ENCODE data around the gene CEBPZ.

Gene CEBPZ

DNA sequence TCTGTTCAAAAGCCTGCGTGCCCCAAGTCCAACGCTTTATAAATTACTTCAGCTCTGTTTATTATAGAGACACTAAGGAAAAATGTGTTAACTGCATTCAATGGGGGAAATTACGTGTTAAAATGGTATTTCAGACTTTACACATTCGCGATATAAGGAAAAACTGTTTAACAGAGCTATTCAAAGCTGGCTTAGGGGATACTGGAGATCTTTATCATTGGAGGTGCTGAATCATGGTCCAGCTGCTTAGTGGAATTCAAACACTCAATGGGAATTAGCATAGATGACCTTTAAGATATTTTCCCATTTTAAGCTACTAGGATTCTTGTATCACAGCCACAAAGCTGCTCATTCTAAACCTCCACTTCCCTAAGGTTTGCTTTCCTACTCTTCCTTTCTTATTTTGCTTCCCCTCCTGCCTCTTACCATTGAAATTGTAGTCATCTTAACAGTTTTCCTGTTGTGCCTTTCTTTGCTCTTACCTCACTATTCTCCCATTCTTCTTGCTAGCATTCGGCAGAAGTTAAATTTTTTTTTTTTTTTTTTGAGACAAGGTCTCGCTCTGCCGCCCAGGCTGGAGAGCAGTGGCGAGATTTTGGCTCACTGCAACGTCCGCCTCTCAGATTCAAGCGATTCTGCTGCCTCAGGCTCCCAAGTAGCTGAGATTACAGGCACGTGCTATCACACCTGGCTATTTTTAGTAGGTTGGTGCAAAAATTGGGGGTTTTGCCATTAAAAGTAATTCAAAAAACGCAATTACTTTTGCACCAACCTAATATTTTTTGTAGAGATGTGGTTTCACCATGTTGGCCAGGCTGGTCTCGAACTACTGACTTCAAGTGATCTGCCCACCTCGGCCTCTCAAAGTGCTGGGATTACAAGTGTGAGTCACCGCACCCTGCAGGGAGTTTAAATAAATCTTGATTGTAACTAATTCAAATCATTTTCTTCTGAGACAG, 49.4 kb downstream of the CEBPZ start:
- no peak overlapping the region for H3K27ac ChIP-seq (ENCODE audit: low read length)
- no peak overlapping the region for H3K4me2 ChIP-seq (ENCODE audit: low read depth, low read length)
- no peak overlapping the region for H3K4me3 ChIP-seq (ENCODE audit: low read length)
- H3K27me3 ChIP-seq (replicated peaks; ENCODE audit: insufficient read depth, low read length) = no peaks in the 10 kb centered on the region
- no peaks in the 10 kb centered on the region for H4K20me1 ChIP-seq (ENCODE audit: insufficient read depth, low read length)
- DNase-seq = no peak
- no peaks in the 10 kb centered on the region for H3K9me2 ChIP-seq (replicated peaks; ENCODE audit: insufficient read depth, low read length)
- H3K4me1 ChIP-seq (ENCODE audit: low read length) = no peaks in the 10 kb centered on the region
- H3K36me3 ChIP-seq (replicated peaks; ENCODE audit: insufficient read depth, low read length) = no peaks in the 10 kb centered on the region
- H3K79me2 ChIP-seq (ENCODE audit: low read length) = no peaks in the 10 kb centered on the region
- no peaks in the 10 kb centered on the region for H3F3A ChIP-seq (ENCODE audit: insufficient read depth, low read length)
- H3K9ac ChIP-seq (ENCODE audit: low read length) = no peak overlapping the region
- TF ChIP-seq, protein P1, sequence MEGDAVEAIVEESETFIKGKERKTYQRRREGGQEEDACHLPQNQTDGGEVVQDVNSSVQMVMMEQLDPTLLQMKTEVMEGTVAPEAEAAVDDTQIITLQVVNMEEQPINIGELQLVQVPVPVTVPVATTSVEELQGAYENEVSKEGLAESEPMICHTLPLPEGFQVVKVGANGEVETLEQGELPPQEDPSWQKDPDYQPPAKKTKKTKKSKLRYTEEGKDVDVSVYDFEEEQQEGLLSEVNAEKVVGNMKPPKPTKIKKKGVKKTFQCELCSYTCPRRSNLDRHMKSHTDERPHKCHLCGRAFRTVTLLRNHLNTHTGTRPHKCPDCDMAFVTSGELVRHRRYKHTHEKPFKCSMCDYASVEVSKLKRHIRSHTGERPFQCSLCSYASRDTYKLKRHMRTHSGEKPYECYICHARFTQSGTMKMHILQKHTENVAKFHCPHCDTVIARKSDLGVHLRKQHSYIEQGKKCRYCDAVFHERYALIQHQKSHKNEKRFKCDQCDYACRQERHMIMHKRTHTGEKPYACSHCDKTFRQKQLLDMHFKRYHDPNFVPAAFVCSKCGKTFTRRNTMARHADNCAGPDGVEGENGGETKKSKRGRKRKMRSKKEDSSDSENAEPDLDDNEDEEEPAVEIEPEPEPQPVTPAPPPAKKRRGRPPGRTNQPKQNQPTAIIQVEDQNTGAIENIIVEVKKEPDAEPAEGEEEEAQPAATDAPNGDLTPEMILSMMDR (IDR thresholded peaks at IDR 0.05; ENCODE audit: low read length) = no peak
- TF ChIP-seq EZH2phosphoT487 (IDR thresholded peaks at IDR 0.05; ENCODE audit: low read length) = no peak
- TF ChIP-seq EZH2 (optimal IDR thresholded peaks at IDR 0.05; ENCODE audit: low read depth, low read length) = no peak
- H3K9me3 ChIP-seq (replicated peaks; ENCODE audit: insufficient read depth, low read length) = no peaks in the 10 kb centered on the region
- H2AFZ ChIP-seq (ENCODE audit: low read length) = no peak overlapping the region

DNA sequence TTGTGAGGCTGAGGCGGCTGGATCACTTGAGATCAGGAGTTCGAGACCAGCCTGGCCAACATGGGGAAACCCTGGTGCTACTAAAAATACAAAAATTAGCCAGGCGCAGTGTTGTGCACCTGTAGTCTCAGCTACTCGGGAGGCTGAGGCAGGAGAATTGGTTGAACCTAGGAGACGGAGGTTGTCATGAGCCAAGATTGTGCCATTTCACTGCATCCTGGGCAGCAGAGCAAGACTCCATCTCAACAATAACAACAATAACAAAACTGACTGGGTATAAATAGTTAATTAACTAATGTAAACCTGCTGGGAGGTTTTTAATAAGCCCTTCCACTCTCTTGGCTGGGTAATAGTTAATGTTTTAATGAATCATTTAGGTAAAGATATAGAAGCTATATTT, 50.8 kb downstream of the CEBPZ start:
- Histone ChIP-seq H4K20me1 (ENCODE audit: insufficient read depth, low read length) (no peaks in the 10 kb centered on the region), H3K36me3 (replicated peaks; ENCODE audit: insufficient read depth, low read length) (no peaks in the 10 kb centered on the region), H2AFZ (ENCODE audit: low read length) (no peak overlapping the region), H3F3A (ENCODE audit: insufficient read depth, low read length) (no peaks in the 10 kb centered on the region), H3K27ac (ENCODE audit: low read length) (no peak overlapping the region), H3K4me2 (ENCODE audit: low read depth, low read length) (no peak overlapping the region), H3K9ac (ENCODE audit: low read length) (no peak overlapping the region), H3K9me2 (replicated peaks; ENCODE audit: insufficient read depth, low read length) (no peaks in the 10 kb centered on the region), H3K79me2 (ENCODE audit: low read length) (no peaks in the 10 kb centered on the region), H3K27me3 (replicated peaks; ENCODE audit: insufficient read depth, low read length) (no peaks in the 10 kb centered on the region), H3K4me1 (ENCODE audit: low read length) (no peaks in the 10 kb centered on the region), H3K4me3 (ENCODE audit: low read length) (no peak overlapping the region), H3K9me3 (replicated peaks; ENCODE audit: insufficient read depth, low read length) (no peaks in the 10 kb centered on the region)
- no peak for DNase-seq
- TF ChIP-seq EZH2 (optimal IDR thresholded peaks at IDR 0.05; ENCODE audit: low read depth, low read length) (no peak), EZH2phosphoT487 (IDR thresholded peaks at IDR 0.05; ENCODE audit: low read length) (no peak)
- TF ChIP-seq, protein P1 (IDR thresholded peaks at IDR 0.05; ENCODE audit: low read length) = no peak

DNA sequence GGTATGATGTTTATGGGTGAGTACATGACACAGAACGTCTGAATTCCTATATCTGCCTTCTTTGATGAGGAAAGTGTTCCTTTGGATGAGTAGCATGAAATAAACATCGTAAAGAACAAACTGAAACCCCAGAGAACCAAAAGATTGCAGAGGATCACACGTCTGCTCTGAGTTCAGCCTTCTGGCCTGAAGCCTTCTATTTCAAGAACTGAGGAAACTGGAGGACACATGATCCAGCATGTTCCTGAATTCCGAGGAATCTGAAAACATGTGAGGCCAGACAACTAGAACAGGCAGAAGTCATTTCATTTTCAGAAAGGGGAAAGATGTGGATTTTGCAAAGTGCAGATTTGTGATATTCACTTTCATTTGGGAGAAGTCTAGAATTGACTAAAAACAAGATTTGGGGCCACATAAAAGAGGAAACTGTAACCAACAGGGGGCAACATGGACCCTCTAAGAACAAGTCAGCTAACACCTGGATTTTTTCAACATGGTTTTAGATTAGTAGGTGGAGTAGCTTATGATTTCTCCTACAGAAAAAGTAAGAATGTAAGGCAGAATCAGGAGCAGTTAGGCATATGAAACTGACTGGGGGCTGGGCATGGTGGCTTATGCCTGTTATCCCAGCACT, 51.3 kb downstream of the CEBPZ start:
- peak overlapping the region; percentile 3; the same call in 1 of the 2 replicates for H3K4me2 ChIP-seq (ENCODE audit: low read depth, low read length)

More for the DNA sequence above, 51.3 kb downstream of the CEBPZ start:
- TF ChIP-seq EZH2phosphoT487 (IDR thresholded peaks at IDR 0.05; ENCODE audit: low read length) = no peak
- TF ChIP-seq, protein P1 (IDR thresholded peaks at IDR 0.05; ENCODE audit: low read length) = no peak
- no peak for TF ChIP-seq EZH2 (optimal IDR thresholded peaks at IDR 0.05; ENCODE audit: low read depth, low read length)
- Histone ChIP-seq H3F3A (ENCODE audit: insufficient read depth, low read length) (no peaks in the 10 kb centered on the region), H3K4me3 (ENCODE audit: low read length) (no peak overlapping the region), H3K9ac (ENCODE audit: low read length) (no peak overlapping the region), H3K79me2 (ENCODE audit: low read length) (no peaks in the 10 kb centered on the region), H3K9me3 (replicated peaks; ENCODE audit: insufficient read depth, low read length) (no peaks in the 10 kb centered on the region), H3K27ac (ENCODE audit: low read length) (no peak overlapping the region), H3K4me1 (ENCODE audit: low read length) (no peaks in the 10 kb centered on the region), H2AFZ (ENCODE audit: low read length) (0 out of 2 replicates have a peak overlapping the region, but pooled peaks have one; percentile 7), H4K20me1 (ENCODE audit: insufficient read depth, low read length) (no peaks in the 10 kb centered on the region), H3K27me3 (replicated peaks; ENCODE audit: insufficient read depth, low read length) (no peaks in the 10 kb centered on the region), H3K9me2 (replicated peaks; ENCODE audit: insufficient read depth, low read length) (no peaks in the 10 kb centered on the region), H3K36me3 (replicated peaks; ENCODE audit: insufficient read depth, low read length) (no peaks in the 10 kb centered on the region)
- DNase-seq = no peak
